GM19452 (cell line): Measurements from ENCODE around the gene MATN3.
"Not testable (repeated sequence)": the region's sequence is repeated elsewhere in the genome, so short reads cannot be mapped to it uniquely, and the experiment has no call there.

Experiments
- ATAC-seq: cut with Tn5 transposase; IDR thresholded peaks from one replicate; pipeline ENCODE4 v1.9.1; 2021; ENCODE audit not compliant: unreplicated experiment

MATN3 gene

GRCh38 chr2:20012282-20013125 is at the start of gene MATN3:
Gene MATN3, minus strand, starts transcription at chr2:20012668. Its CDS starts 37 bp downstream, at chr2:20012631.
- ATAC-seq: no peak

- no peak for ATAC-seq
Measured at GRCh38 chr2:20061940-20062339, 49.5 kb upstream of the MATN3 start.

- ATAC-seq: no peak
Measured at GRCh38 chr2:20061476-20061875, 49.0 kb upstream of the MATN3 start.

GRCh38 chr2:20060106-20060505 is 47.6 kb upstream of the MATN3 start:
- ATAC-seq: no peak

GRCh38 chr2:20057268-20057667 is 44.8 kb upstream of the MATN3 start:
- ATAC-seq: no peak

- ATAC-seq: no peak
Measured at GRCh38 chr2:20054931-20055330, 42.5 kb upstream of the MATN3 start.

- ATAC-seq: no peak
Measured at GRCh38 chr2:20054119-20054518, 41.7 kb upstream of the MATN3 start.

GRCh38 chr2:20052861-20053281 is 40.4 kb upstream of the MATN3 start:
- ATAC-seq: no peak

GRCh38 chr2:20052229-20052851 is 39.9 kb upstream of the MATN3 start:
- ATAC-seq: no peak

GRCh38 chr2:20051532-20052228 is 39.2 kb upstream of the MATN3 start, which contains the start of gene LAPTM4A:
Gene LAPTM4A, minus strand, starts transcription at chr2:20051628. Its CDS starts 108 bp downstream, at chr2:20051520.
- ATAC-seq: peak; percentile 95

GRCh38 chr2:20050646-20051531 is 38.4 kb upstream of the MATN3 start:
- ATAC-seq: peak; percentile 25

GRCh38 chr2:20050104-20050645 is 37.7 kb upstream of the MATN3 start:
- ATAC-seq: peak; percentile 35

GRCh38 chr2:20049637-20050036 is 37.2 kb upstream of the MATN3 start:
- ATAC-seq: no peak

- no peak for ATAC-seq
Measured at GRCh38 chr2:20048488-20049448, 36.3 kb upstream of the MATN3 start.

- not testable (repeated sequence) for ATAC-seq
Measured at GRCh38 chr2:20045712-20046292, 33.3 kb upstream of the MATN3 start.

- no peak for ATAC-seq
Measured at GRCh38 chr2:20044778-20045177, 32.3 kb upstream of the MATN3 start.

- no peak for ATAC-seq
Measured at GRCh38 chr2:20042531-20042930, 30.1 kb upstream of the MATN3 start.

GRCh38 chr2:20040489-20041172 is 28.2 kb upstream of the MATN3 start:
- no peak for ATAC-seq
